Liver (tissue), 9 donors: ENCODE data around the gene ARVCF. TPM values are rescaled to one million over a fixed set of nuclear protein-coding genes. Genes with fewer than 3 reads are reported as not detected.

Experiments used
- DNase-seq: peaks from one replicate; pipeline ENCODE4 v3.0.0-alpha.2; 2017; ENCODE audit warnings: low spot score
- H3K27ac ChIP-seq, 2 donors: one replicate each; pipeline ENCODE4 v1.7.0; 2013; ENCODE audit warnings: inconsistent platforms in 2 of 2, low read length in 2 of 2, control low read depth in 1 of 2, low read depth in 1 of 2, mild to moderate bottlenecking in 1 of 2
- H3K27me3 ChIP-seq, 4 donors: one replicate each; pipeline versions ENCODE4 v1.6.1 to v1.7.0; 2013; ENCODE audit warnings: low read length in 3 of 4, inconsistent platforms in 1 of 4, mild to moderate bottlenecking in 1 of 4, moderate library complexity in 1 of 4; ENCODE audit not compliant: control insufficient read depth in 4 of 4, insufficient read depth in 4 of 4
- H3K36me3 ChIP-seq, 4 donors: one replicate each; pipeline versions ENCODE4 v1.6.1 to v1.7.0; 2013; ENCODE audit warnings: low read length in 3 of 4, mild to moderate bottlenecking in 3 of 4, low read depth in 1 of 4, moderate library complexity in 1 of 4; ENCODE audit not compliant: control insufficient read depth in 4 of 4, insufficient read depth in 3 of 4
- H3K4me1 ChIP-seq, 4 donors: one replicate each; pipeline versions ENCODE4 v1.6.1 to v1.7.0; 2013; ENCODE audit warnings: low read length in 3 of 4, mild to moderate bottlenecking in 3 of 4, moderate library complexity in 1 of 4; ENCODE audit not compliant: control insufficient read depth in 4 of 4, insufficient read depth in 4 of 4
- H3K4me3 ChIP-seq, 3 donors: one replicate each; pipeline versions ENCODE4 v1.6.1 to v1.7.0; 2013; ENCODE audit warnings: low read length in 3 of 3, control low read depth in 1 of 3, low read depth in 1 of 3, mild to moderate bottlenecking in 1 of 3
- H3K9ac ChIP-seq, 2 donors: one replicate each; pipeline ENCODE4 v1.7.0; 2013; ENCODE audit warnings: low read length in 2 of 2, mild to moderate bottlenecking in 2 of 2, moderate library complexity in 2 of 2, control low read depth in 1 of 2, low read depth in 1 of 2
- H3K9me3 ChIP-seq, 4 donors: one replicate each; pipeline versions ENCODE4 v1.6.1 to v1.7.0; 2013; ENCODE audit warnings: low read length in 3 of 4; ENCODE audit not compliant: control insufficient read depth in 4 of 4
- EGR1 ChIP-seq, 2 donors: IDR thresholded peaks; 2 replicates each; pipeline ENCODE4 v1.6.1; 2016 to 2018; ENCODE audit warnings: antibody characterized with exemption in 2 of 2, low read depth in 2 of 2
- FOXA1 ChIP-seq: IDR thresholded peaks from 2 replicates; pipeline ENCODE4 v1.6.1; 2016; ENCODE audit warnings: antibody characterized with exemption
- FOXA2 ChIP-seq: IDR thresholded peaks from 2 replicates; pipeline ENCODE4 v1.6.1; 2016; ENCODE audit warnings: antibody characterized with exemption
- GABPA ChIP-seq, 2 donors: IDR thresholded peaks in 1 of 2; conservative IDR thresholded peaks in 1 of 2; 2 replicates each; pipeline ENCODE4 v1.6.1; 2016; ENCODE audit warnings: antibody characterized with exemption in 2 of 2, mild to moderate bottlenecking in 1 of 2, moderate library complexity in 1 of 2
- HNF4A ChIP-seq, 2 donors: conservative IDR thresholded peaks; 2 replicates each; pipeline ENCODE4 v1.6.1; 2016; ENCODE audit warnings: antibody characterized with exemption in 2 of 2, mild to moderate bottlenecking in 2 of 2
- HNF4G ChIP-seq: IDR thresholded peaks from 2 replicates; pipeline ENCODE4 v1.6.1; 2016; ENCODE audit warnings: antibody characterized with exemption
- JUND ChIP-seq, 2 donors: IDR thresholded peaks; 2 replicates each; pipeline ENCODE4 v1.6.1; 2016; ENCODE audit warnings: antibody characterized with exemption in 2 of 2
- NR2F2 ChIP-seq: IDR thresholded peaks from 2 replicates; pipeline ENCODE4 v1.6.1; 2016; ENCODE audit warnings: antibody characterized with exemption
- RAD21 ChIP-seq, 2 donors: IDR thresholded peaks; 2 replicates each; pipeline ENCODE4 v1.6.1; 2016; ENCODE audit warnings: antibody characterized with exemption in 2 of 2, mild to moderate bottlenecking in 2 of 2
- RXRA ChIP-seq, 2 donors: IDR thresholded peaks; 2 replicates each; pipeline ENCODE4 v1.6.1; 2017 to 2018; ENCODE audit warnings: antibody characterized with exemption in 2 of 2, mild to moderate bottlenecking in 1 of 2
- SP1 ChIP-seq: IDR thresholded peaks from 2 replicates; pipeline ENCODE4 v1.6.1; 2018; ENCODE audit warnings: antibody characterized with exemption, mild to moderate bottlenecking
- TAF1 ChIP-seq: conservative IDR thresholded peaks from 2 replicates; pipeline ENCODE4 v1.6.1; 2016; ENCODE audit warnings: antibody characterized with exemption, mild to moderate bottlenecking
- YY1 ChIP-seq: IDR thresholded peaks from 2 replicates; pipeline ENCODE4 v1.6.1; 2016; ENCODE audit warnings: antibody characterized with exemption, mild to moderate bottlenecking
- WGBS: extraction: QIAGEN DNeasy Blood & Tissue Kit; methylation state at CpG from one replicate; pipeline ENCODE4 v1.1.7; 2013; 5-methylcytosine and 5-hydroxymethylcytosine counted together
- polyA plus RNA-seq, 2 donors: library from polyadenylated mRNA; stranded (reverse) in 1 of 2; unstranded in 1 of 2; fragments of 200-250 nt in 1 of 2; fragments of >200 nt in 1 of 2; fragmentation: Nextera tagmentation in 1 of 2; extraction: Ambion mirVana in 1 of 2; gene quantifications; one replicate each; pipeline versions ENCODE4 v1.2.1 to v1.2.3, GENCODE V29; 2013 to 2015
- total RNA-seq, 2 donors: library from RNA; depleted of rRNA; stranded (reverse); fragments of >200 nt; gene quantifications; one replicate each; pipeline ENCODE4 v1.2.3, GENCODE V29; 2014
- TF ChIP-seq, protein P1 (sequence below): IDR thresholded peaks from 2 replicates; pipeline ENCODE4 v1.6.1; 2016; ENCODE audit warnings: antibody characterized with exemption
- TF ChIP-seq, protein P2 (sequence below): IDR thresholded peaks from 2 replicates; pipeline ENCODE4 v1.6.1; 2016; ENCODE audit warnings: antibody characterized with exemption
- TF ChIP-seq, protein P3 (sequence below): IDR thresholded peaks from 2 replicates; pipeline ENCODE4 v1.6.1; 2016; ENCODE audit warnings: antibody characterized with exemption
- TF ChIP-seq, protein P4 (sequence below): fragments of 150-350 bp; IDR thresholded peaks from 2 replicates; pipeline ENCODE4 v1.5.1; 2017; ENCODE audit warnings: improper control_type of control experiment, low read depth, low read length; ENCODE audit not compliant: missing input control
- TF ChIP-seq, protein P5 (sequence below): IDR thresholded peaks from 2 replicates; pipeline ENCODE4 v1.6.1; 2016; ENCODE audit warnings: antibody characterized with exemption, mild to moderate bottlenecking
- donor health status: healthy.
- donor health status: healthy.
- donor health status: healthy.
- donor health status: healthy.
- donor health status: healthy.

ARVCF gene
- total and polyA plus RNA-seq, 4 donors, result 3.8 to 48.8 (median 26.1) TPM

DNA sequence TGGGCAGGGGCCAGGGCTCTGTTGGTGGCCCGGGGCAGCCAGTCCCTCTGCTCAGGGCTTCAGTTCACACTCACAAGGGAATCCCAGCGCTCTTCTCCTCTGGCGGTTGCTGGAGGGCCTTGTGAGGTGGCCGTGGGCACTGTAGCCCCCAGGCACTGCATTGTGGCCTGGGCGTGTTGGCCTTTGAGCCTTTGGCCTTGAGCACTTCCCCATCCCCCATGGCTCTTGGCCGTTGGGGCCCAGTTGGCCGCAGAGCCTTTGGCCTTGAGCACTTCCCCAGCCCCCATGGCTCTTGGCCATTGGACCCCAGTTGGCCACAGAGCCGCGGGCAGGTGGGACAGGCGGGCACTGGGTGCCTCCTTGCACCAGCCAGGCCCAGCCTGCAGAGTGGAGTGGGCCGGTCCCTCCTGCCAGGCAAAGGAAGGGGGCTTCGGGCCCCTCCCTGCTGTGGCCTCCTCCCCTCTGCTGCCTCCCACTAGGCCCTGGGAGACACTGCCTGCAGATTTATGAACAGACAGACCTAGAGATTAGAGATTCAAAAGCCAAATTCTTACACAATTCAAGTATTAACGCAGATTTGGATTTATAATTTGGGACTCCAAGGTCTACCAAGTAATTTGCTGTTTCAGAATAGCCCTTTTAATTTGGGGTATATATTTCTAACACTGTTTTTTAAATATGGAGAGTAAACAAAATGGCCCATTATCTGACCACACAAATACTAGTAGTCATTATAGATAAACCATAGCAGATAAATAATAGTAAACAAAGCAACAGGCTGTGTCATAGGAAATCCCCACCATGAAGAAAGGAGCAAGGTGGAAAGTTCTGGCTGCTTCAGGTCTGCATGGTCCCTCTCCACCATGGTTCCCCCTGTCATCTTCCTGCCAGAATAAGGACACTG, 56.8 kb downstream of the ARVCF start:
- WGBS, result 17% methylated on average over 13 of the region's 13 CpGs
- peak overlapping the region in 1 of 2 donors; percentile 17 for H3K9ac ChIP-seq
- peak overlapping the region; percentile 93 for H3K27ac ChIP-seq
- no peak overlapping the region for H3K4me3 ChIP-seq
- no peaks in the 10 kb centered on the region for H3K27me3 ChIP-seq
- peaks cover 25 to 54% (median 38%) of the 10 kb centered on the region in 4 donors for H3K4me1 ChIP-seq
- DNase-seq, result no peak
- no peaks in the 10 kb centered on the region for H3K9me3 ChIP-seq
- peaks cover 0 to 8% (median 5%) of the 10 kb centered on the region in 4 donors for H3K36me3 ChIP-seq
- TF ChIP-seq, protein P1, sequence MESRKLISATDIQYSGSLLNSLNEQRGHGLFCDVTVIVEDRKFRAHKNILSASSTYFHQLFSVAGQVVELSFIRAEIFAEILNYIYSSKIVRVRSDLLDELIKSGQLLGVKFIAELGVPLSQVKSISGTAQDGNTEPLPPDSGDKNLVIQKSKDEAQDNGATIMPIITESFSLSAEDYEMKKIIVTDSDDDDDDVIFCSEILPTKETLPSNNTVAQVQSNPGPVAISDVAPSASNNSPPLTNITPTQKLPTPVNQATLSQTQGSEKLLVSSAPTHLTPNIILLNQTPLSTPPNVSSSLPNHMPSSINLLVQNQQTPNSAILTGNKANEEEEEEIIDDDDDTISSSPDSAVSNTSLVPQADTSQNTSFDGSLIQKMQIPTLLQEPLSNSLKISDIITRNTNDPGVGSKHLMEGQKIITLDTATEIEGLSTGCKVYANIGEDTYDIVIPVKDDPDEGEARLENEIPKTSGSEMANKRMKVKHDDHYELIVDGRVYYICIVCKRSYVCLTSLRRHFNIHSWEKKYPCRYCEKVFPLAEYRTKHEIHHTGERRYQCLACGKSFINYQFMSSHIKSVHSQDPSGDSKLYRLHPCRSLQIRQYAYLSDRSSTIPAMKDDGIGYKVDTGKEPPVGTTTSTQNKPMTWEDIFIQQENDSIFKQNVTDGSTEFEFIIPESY, result no peak
- TF ChIP-seq SP1 (peak; percentile 83), EGR1 (IDR thresholded peaks at IDR 0.05; ENCODE audit: low read depth in 2 of 2) (no peak), RXRA (IDR thresholded peaks at IDR 0.05) (peak; percentile 24 to 30), HNF4G (peak; percentile 49), HNF4A (conservative IDR thresholded peaks at IDR 0.05) (peak; percentile 77 to 87)
- TF ChIP-seq, protein P2, sequence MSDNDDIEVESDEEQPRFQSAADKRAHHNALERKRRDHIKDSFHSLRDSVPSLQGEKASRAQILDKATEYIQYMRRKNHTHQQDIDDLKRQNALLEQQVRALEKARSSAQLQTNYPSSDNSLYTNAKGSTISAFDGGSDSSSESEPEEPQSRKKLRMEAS, result peak; percentile 39

DNA sequence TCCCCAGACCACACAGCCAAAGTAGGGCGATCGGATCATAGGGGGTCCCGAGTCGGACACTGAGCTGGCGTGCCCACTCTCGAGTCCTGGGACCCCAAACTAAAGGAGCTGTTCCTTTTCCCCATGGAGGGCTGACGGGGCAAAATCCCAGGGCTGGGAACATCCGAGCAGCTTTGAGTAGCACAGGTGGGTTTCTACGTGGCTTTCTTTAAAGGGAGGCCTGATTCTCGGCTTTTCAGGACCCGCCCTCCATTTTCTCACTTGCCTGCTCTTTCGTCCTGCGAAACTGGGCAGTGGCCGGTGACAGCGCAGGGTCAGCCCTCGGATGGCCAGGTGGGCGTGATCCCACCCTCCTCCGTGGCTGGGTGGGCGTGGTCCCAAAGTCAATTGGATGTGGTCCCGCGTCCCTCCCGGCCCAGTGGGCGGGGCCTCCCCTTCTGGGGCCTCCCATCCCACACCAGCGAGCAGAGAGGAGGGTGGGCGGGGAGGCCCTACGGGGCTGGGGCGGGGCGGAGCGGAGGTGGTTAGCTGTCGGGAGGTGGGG, 57.5 kb downstream of the ARVCF start:
- peak overlapping the region; percentile 93 for H3K27ac ChIP-seq

More for the DNA sequence above, 57.5 kb downstream of the ARVCF start:
- peak; percentile 87 for DNase-seq
- Histone ChIP-seq H3K4me1 (peaks cover 24 to 49% (median 37%) of the 10 kb centered on the region in 4 donors), H3K4me3 (peak overlapping the region; percentile 45 to 51 (median 45)), H3K9ac (peak overlapping the region; percentile 67 to 93), H3K27me3 (no peaks in the 10 kb centered on the region), H3K36me3 (peaks cover 0 to 3% (median 1%) of the 10 kb centered on the region in 4 donors), H3K9me3 (no peaks in the 10 kb centered on the region)
- TF ChIP-seq, protein P3, sequence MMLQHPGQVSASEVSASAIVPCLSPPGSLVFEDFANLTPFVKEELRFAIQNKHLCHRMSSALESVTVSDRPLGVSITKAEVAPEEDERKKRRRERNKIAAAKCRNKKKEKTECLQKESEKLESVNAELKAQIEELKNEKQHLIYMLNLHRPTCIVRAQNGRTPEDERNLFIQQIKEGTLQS, result no peak
- TF ChIP-seq HNF4A (conservative IDR thresholded peaks at IDR 0.05) (no peak), JUND (IDR thresholded peaks at IDR 0.05) (no peak), RAD21 (IDR thresholded peaks at IDR 0.05) (peak in 1 of 2 donors; percentile 23), RXRA (IDR thresholded peaks at IDR 0.05) (peak in 1 of 2 donors; percentile 43), NR2F2 (no peak), EGR1 (IDR thresholded peaks at IDR 0.05; ENCODE audit: low read depth in 2 of 2) (peak; percentile 79 to 81), YY1 (peak; percentile 82), FOXA2 (no peak), SP1 (no peak), HNF4G (no peak), FOXA1 (peak; percentile 41), TAF1 (peak; percentile 89), GABPA (IDR thresholded peaks at IDR 0.05 in 1 of 2, conservative IDR thresholded peaks at IDR 0.05 in 1 of 2) (no peak)
- TF ChIP-seq, protein P2, result no peak
- TF ChIP-seq, protein P4, sequence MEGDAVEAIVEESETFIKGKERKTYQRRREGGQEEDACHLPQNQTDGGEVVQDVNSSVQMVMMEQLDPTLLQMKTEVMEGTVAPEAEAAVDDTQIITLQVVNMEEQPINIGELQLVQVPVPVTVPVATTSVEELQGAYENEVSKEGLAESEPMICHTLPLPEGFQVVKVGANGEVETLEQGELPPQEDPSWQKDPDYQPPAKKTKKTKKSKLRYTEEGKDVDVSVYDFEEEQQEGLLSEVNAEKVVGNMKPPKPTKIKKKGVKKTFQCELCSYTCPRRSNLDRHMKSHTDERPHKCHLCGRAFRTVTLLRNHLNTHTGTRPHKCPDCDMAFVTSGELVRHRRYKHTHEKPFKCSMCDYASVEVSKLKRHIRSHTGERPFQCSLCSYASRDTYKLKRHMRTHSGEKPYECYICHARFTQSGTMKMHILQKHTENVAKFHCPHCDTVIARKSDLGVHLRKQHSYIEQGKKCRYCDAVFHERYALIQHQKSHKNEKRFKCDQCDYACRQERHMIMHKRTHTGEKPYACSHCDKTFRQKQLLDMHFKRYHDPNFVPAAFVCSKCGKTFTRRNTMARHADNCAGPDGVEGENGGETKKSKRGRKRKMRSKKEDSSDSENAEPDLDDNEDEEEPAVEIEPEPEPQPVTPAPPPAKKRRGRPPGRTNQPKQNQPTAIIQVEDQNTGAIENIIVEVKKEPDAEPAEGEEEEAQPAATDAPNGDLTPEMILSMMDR, result no peak
- TF ChIP-seq, protein P1, result no peak
- TF ChIP-seq, protein P5, sequence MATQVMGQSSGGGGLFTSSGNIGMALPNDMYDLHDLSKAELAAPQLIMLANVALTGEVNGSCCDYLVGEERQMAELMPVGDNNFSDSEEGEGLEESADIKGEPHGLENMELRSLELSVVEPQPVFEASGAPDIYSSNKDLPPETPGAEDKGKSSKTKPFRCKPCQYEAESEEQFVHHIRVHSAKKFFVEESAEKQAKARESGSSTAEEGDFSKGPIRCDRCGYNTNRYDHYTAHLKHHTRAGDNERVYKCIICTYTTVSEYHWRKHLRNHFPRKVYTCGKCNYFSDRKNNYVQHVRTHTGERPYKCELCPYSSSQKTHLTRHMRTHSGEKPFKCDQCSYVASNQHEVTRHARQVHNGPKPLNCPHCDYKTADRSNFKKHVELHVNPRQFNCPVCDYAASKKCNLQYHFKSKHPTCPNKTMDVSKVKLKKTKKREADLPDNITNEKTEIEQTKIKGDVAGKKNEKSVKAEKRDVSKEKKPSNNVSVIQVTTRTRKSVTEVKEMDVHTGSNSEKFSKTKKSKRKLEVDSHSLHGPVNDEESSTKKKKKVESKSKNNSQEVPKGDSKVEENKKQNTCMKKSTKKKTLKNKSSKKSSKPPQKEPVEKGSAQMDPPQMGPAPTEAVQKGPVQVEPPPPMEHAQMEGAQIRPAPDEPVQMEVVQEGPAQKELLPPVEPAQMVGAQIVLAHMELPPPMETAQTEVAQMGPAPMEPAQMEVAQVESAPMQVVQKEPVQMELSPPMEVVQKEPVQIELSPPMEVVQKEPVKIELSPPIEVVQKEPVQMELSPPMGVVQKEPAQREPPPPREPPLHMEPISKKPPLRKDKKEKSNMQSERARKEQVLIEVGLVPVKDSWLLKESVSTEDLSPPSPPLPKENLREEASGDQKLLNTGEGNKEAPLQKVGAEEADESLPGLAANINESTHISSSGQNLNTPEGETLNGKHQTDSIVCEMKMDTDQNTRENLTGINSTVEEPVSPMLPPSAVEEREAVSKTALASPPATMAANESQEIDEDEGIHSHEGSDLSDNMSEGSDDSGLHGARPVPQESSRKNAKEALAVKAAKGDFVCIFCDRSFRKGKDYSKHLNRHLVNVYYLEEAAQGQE, result peak; percentile 95
- WGBS, result 16% methylated on average over 30 of the region's 30 CpGs
